ENCODE data around the gene CNTNAP3B.
"Not testable (repeated sequence)": the region's sequence is repeated elsewhere in the genome, so short reads cannot be mapped to it uniquely, and the experiment has no call there.

DNA sequence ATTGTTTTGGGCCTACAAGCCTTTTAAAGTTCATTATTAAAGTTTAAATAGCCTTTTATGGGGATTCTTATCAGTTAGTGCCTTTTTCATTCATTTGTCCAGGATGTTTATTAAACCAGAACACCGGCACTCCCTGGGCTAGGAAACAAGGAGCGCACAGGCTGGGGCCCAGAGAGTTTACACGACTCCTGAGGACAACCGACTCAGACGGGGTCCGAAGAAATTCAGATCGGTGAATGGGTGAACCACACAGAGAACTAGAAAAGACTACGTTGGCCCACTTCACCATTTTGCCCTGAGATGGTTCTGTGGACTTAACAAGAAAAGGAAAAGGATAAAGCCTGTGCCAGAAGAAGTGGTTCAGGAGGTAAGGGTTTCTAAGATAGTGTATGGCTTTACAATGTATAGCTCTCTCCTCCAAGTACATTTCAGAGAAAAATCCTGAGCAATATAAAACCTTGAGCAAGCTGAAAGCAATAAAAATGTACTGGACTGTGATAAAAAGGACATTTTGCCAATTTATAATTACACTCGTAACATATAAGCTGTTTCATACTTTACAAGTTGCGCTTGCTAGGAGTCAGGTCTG, 84.7 kb downstream of the CNTNAP3B start:
- TF ChIP-seq, protein P1, sequence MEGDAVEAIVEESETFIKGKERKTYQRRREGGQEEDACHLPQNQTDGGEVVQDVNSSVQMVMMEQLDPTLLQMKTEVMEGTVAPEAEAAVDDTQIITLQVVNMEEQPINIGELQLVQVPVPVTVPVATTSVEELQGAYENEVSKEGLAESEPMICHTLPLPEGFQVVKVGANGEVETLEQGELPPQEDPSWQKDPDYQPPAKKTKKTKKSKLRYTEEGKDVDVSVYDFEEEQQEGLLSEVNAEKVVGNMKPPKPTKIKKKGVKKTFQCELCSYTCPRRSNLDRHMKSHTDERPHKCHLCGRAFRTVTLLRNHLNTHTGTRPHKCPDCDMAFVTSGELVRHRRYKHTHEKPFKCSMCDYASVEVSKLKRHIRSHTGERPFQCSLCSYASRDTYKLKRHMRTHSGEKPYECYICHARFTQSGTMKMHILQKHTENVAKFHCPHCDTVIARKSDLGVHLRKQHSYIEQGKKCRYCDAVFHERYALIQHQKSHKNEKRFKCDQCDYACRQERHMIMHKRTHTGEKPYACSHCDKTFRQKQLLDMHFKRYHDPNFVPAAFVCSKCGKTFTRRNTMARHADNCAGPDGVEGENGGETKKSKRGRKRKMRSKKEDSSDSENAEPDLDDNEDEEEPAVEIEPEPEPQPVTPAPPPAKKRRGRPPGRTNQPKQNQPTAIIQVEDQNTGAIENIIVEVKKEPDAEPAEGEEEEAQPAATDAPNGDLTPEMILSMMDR (IDR thresholded peaks at IDR 0.05; ENCODE audit: low read depth, low read length, poor library complexity, severe bottlenecking), result not testable (repeated sequence)
- not testable (repeated sequence) for TF ChIP-seq EZH2phosphoT487 (IDR thresholded peaks at IDR 0.05; ENCODE audit: borderline replicate concordance, low read length)

All from DOHH2 (cell line).